GM12873 (cell line): ENCODE data around the gene ALDH1B1.
A peak's percentile ranks its signal among the peaks of the same experiment; 100 is the strongest.

Experiments
- TF ChIP-seq, protein P1 (sequence below): IDR thresholded peaks from 2 replicates; pipeline ENCODE4 v1.5.1; 2012; ENCODE audit warnings: low read depth, mild to moderate bottlenecking, moderate library complexity, low read length, control low read depth; ENCODE audit not compliant: insufficient read depth; ENCODE audit errors: missing control alignments

Gene ALDH1B1

DNA sequence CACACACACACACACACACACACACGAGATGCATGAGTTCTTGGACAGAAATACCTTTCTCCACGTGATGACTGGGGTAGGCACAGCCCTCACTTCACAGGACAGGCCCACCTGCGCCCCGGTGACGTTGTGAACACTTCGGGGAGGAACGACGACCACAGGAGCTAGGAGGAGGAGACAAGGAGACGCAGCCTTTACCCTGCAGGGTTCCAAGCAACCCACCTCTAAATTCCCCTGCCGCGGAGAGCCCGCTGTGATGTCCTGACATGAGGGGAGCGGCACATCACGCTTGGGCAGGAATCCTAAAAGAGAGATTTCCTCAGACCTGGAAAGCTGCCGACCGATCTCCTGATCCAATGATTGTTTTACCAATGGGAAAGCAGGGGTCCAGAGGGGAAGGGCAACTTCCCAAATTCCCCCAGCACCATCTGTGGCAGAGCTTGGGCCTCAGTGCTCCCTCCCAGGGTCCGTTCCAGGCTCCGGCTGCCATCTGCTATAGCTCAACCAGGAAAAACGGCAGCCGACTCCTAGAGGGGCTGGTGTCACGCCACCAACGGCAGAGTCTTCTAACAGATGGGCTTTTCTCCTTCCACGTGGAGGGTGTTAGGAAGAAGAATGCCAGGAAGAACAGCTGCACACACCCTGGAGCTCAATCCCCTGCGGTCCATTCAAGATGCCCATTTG lies 21.7 kb downstream of the ALDH1B1 start:
- TF ChIP-seq, protein P1, sequence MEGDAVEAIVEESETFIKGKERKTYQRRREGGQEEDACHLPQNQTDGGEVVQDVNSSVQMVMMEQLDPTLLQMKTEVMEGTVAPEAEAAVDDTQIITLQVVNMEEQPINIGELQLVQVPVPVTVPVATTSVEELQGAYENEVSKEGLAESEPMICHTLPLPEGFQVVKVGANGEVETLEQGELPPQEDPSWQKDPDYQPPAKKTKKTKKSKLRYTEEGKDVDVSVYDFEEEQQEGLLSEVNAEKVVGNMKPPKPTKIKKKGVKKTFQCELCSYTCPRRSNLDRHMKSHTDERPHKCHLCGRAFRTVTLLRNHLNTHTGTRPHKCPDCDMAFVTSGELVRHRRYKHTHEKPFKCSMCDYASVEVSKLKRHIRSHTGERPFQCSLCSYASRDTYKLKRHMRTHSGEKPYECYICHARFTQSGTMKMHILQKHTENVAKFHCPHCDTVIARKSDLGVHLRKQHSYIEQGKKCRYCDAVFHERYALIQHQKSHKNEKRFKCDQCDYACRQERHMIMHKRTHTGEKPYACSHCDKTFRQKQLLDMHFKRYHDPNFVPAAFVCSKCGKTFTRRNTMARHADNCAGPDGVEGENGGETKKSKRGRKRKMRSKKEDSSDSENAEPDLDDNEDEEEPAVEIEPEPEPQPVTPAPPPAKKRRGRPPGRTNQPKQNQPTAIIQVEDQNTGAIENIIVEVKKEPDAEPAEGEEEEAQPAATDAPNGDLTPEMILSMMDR = no peak

DNA sequence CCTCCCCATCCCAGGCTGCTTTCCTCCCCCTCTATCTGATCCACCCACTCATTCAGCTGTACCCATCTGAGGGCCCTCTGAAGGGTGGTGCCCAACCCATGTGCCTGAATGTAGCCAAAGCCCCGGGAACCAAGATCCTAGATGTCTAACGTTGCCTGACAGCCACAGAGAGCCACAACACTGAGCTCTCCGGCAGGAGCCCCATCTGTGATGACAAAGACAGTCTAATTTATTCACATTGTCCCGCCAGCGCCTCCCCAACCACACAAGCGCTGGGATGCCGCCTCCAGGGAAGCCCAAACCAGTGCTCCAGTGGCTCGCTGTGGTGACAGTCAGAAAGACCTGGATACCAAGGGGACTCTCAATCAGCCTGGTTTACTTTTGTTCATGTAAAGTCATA lies 23.4 kb downstream of the ALDH1B1 start:
- TF ChIP-seq, protein P1 = no peak

DNA sequence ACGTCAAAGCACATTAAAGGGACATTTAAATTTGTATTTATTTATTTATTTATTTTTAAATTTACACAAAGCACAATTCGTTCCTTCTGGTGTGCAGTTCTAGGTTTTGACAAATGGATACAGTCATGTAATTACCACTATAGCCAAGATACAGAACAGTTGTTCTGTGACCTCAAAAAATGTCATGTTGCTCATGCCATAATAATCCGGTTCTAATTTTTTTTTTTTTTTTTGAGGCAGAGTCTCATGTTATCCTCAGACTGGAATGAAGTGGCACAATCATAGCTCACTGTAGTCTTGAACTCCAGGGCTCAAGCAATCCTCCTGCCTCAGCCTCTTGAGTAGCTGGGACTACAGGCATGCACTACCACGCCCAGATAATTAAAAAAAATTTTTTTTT lies 24.0 kb downstream of the ALDH1B1 start:
- TF ChIP-seq, protein P1 = no peak

DNA sequence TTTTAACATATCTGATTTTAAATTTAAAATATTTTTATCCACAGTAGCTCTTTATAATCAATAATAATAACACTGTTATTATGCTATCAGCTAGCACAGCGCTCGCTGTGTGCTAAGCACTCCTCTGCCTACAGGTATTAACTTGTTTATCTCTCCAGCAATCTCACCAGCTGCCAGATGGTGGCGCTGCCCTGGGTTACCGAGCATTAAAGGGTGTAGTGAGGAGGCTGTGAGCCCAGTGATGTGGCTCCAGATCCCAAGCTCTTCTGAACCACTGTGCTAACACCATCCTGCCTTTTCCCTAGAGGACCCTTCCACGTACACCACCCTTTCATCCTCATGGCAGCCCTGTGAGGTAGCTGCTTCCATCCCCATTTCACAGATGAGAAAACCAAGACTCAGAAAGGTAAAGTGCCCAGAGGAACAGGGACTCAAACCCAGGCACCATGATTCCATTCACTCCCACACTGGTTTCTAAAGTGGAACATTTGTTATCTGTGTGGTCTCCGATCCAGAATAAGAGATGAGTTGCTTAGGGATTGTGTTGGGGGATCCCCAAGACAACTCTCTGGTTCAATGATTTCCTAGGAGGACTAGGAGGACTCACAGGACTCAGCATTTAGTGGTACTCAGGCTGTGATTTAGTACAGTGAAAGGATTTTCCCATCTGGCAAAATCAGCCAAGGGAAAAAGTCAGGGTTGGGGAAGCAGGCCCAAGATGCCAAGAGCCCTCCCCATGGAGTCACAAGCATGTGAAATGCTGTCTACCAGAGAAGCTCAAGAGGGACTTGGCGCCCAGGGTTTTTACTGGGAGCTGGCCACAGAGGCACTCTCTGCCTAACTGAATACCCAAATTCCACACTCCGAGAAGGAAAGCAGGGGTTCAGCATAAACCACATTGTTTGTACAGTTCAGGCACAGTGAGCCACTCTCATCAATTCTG lies 24.8 kb downstream of the ALDH1B1 start:
- TF ChIP-seq, protein P1 = peak; percentile 78

DNA sequence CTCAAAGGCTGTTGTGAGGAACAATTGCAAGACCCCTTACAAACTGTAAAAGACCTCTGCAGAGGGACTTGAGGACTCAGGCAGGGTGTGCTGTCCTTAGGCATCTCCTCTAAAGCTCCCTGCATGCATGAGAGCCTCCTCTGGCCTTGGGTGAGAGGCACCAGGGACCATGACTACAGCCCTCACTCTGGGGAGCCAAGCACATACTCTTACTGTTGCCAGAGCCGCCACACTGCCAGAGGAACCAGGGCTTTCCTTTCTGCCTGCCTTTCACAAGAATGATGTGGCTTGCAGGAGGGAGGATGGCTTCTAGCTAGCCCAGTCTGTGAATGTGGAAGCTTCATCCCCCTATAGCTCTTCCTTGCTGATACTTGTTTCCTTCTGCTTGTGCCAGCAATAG lies 25.9 kb downstream of the ALDH1B1 start:
- TF ChIP-seq, protein P1 = no peak

DNA sequence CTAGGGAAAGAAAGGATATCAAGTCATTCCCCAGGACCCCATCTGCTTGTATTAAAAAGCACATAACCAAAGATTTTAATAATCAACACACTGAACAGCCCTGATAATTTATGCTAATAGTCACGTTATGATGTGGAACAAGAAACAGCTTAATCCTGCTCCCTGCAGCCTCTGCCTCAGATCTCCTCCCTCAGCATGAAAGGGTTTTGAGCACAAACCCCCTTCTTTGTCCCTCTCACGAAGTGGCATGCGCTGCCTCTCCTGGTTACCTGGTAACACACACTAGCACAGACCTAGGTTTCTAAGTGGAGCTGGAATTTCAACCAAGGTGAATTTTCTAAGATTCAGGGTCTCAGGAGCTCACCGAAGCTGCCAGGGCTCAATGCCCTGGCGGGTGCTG lies 26.7 kb downstream of the ALDH1B1 start:
- TF ChIP-seq, protein P1 = no peak

- TF ChIP-seq, protein P1 = no peak
These were observed 29.2 kb downstream of the ALDH1B1 start for GRCh38 chr9:38421498-38422211.
